Vagina (tissue), 2 donors: ENCODE measurements around the gene KCNJ10.

Experiments used
- POLR2AphosphoS5 ChIP-seq, 2 donors: sonication (generic); formaldehyde crosslinking; IDR thresholded peaks; one replicate each; pipeline ENCODE4 v1.9.0; 2017; ENCODE audit warnings: antibody characterized with exemption in 2 of 2, mild to moderate bottlenecking in 2 of 2, low read depth in 1 of 2; ENCODE audit not compliant: insufficient read depth in 1 of 2
- TF ChIP-seq, protein P1 (sequence below), 3 experiments: fragments of 450-650 bp in 2 of 3; fragments of 200-600 bp in 1 of 3; sonication (generic) in 1 of 3; IDR thresholded peaks; one replicate each; pipeline ENCODE4 v1.5.1; 2017 to 2019; ENCODE audit warnings: antibody characterized with exemption in 3 of 3, mild to moderate bottlenecking in 2 of 3, moderate library complexity in 2 of 3

GRCh38 chr1:160086456-160086892 lies 16.5 kb upstream of the KCNJ10 start:
- TF ChIP-seq, protein P1, sequence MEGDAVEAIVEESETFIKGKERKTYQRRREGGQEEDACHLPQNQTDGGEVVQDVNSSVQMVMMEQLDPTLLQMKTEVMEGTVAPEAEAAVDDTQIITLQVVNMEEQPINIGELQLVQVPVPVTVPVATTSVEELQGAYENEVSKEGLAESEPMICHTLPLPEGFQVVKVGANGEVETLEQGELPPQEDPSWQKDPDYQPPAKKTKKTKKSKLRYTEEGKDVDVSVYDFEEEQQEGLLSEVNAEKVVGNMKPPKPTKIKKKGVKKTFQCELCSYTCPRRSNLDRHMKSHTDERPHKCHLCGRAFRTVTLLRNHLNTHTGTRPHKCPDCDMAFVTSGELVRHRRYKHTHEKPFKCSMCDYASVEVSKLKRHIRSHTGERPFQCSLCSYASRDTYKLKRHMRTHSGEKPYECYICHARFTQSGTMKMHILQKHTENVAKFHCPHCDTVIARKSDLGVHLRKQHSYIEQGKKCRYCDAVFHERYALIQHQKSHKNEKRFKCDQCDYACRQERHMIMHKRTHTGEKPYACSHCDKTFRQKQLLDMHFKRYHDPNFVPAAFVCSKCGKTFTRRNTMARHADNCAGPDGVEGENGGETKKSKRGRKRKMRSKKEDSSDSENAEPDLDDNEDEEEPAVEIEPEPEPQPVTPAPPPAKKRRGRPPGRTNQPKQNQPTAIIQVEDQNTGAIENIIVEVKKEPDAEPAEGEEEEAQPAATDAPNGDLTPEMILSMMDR (IDR thresholded peaks at IDR 0.05), result no peak
- TF ChIP-seq POLR2AphosphoS5 (IDR thresholded peaks at IDR 0.05; ENCODE audit: insufficient read depth in 1 of 2, low read depth in 1 of 2), result no peak
